HCT116 (cell line): Measurements from ENCODE around the gene SKAP1.

ENCODE experiments used
- TCF7L2 ChIP-seq: IDR thresholded peaks from 2 replicates; pipeline ENCODE4 v1.7.0; 2011; ENCODE audit warnings: borderline replicate concordance, inconsistent platforms; ENCODE audit not compliant: insufficient read depth, insufficient read length; ENCODE audit errors: extremely low read depth
- TF ChIP-seq, protein P1 (sequence below), 3 experiments: fragments of 200-600 bp in 1 of 3; sonication (generic) in 1 of 3; IDR thresholded peaks in 2 of 3; conservative IDR thresholded peaks in 1 of 3; 2 replicates each; pipeline ENCODE4 v1.5.1; 2012 to 2017; ENCODE audit warnings: low read depth in 2 of 3, low read length in 2 of 3, antibody characterized with exemption in 1 of 3, borderline replicate concordance in 1 of 3, control low read depth in 1 of 3, mild to moderate bottlenecking in 1 of 3, mixed read lengths in 1 of 3, mixed run types in 1 of 3, moderate library complexity in 1 of 3; ENCODE audit not compliant: insufficient read depth in 1 of 3

GRCh38 chr17:48162306-48162934 lies 267.6 kb downstream of the SKAP1 start:
- TF ChIP-seq TCF7L2, result no peak
- TF ChIP-seq, protein P1, sequence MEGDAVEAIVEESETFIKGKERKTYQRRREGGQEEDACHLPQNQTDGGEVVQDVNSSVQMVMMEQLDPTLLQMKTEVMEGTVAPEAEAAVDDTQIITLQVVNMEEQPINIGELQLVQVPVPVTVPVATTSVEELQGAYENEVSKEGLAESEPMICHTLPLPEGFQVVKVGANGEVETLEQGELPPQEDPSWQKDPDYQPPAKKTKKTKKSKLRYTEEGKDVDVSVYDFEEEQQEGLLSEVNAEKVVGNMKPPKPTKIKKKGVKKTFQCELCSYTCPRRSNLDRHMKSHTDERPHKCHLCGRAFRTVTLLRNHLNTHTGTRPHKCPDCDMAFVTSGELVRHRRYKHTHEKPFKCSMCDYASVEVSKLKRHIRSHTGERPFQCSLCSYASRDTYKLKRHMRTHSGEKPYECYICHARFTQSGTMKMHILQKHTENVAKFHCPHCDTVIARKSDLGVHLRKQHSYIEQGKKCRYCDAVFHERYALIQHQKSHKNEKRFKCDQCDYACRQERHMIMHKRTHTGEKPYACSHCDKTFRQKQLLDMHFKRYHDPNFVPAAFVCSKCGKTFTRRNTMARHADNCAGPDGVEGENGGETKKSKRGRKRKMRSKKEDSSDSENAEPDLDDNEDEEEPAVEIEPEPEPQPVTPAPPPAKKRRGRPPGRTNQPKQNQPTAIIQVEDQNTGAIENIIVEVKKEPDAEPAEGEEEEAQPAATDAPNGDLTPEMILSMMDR (IDR thresholded peaks at IDR 0.05 in 2 of 3, conservative IDR thresholded peaks at IDR 0.05 in 1 of 3; ENCODE audit: borderline replicate concordance in 1 of 3, insufficient read depth in 1 of 3, low read depth in 2 of 3, low read length in 2 of 3), result no peak
